ENCODE data around the gene HIF1A. TPM values are rescaled to one million over a fixed set of nuclear protein-coding genes. Genes with fewer than 3 reads are reported as not detected.
"Not testable (repeated sequence)": the region's sequence is repeated elsewhere in the genome, so short reads cannot be mapped to it uniquely, and the experiment has no call there.

HIF1A gene
- total RNA-seq, 1 donor from 2014 or later = 114 TPM

DNA sequence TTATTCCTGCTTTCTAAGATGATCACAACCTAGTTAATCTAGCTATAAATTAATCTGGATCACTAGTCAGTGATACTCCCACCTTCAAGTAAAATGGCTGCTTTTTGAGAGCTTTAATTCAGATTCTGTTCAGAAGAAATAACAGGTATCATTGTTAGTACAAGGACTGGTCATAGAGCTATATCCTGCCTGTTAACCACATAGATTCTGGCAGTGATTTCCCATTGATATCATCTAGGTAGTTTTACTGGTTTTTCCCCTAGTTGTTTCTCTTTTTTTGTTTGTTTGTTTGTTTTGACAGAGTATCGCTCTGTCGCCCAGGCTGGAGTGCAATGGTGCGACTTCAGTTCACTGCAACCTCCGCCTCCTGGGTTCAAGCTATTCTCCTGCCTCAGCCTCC, 39.0 kb upstream of the HIF1A start:
- Mint-ChIP-seq H3K4me1 (ENCODE audit: unreplicated experiment) (peaks cover 24% of the 10 kb centered on the region), H3K27me3 (peaks cover 4% of the 10 kb centered on the region), H3K27ac (no peak overlapping the region), H3K36me3 (no peaks in the 10 kb centered on the region), H3K4me3 (no peak overlapping the region), H3K9me3 (no peaks in the 10 kb centered on the region)
- DNase-seq (ENCODE audit: extremely low spot score, unreplicated experiment) = no peak
- TF ChIP-seq, protein P1, sequence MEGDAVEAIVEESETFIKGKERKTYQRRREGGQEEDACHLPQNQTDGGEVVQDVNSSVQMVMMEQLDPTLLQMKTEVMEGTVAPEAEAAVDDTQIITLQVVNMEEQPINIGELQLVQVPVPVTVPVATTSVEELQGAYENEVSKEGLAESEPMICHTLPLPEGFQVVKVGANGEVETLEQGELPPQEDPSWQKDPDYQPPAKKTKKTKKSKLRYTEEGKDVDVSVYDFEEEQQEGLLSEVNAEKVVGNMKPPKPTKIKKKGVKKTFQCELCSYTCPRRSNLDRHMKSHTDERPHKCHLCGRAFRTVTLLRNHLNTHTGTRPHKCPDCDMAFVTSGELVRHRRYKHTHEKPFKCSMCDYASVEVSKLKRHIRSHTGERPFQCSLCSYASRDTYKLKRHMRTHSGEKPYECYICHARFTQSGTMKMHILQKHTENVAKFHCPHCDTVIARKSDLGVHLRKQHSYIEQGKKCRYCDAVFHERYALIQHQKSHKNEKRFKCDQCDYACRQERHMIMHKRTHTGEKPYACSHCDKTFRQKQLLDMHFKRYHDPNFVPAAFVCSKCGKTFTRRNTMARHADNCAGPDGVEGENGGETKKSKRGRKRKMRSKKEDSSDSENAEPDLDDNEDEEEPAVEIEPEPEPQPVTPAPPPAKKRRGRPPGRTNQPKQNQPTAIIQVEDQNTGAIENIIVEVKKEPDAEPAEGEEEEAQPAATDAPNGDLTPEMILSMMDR (conservative IDR thresholded peaks at IDR 0.05) = no peak

DNA sequence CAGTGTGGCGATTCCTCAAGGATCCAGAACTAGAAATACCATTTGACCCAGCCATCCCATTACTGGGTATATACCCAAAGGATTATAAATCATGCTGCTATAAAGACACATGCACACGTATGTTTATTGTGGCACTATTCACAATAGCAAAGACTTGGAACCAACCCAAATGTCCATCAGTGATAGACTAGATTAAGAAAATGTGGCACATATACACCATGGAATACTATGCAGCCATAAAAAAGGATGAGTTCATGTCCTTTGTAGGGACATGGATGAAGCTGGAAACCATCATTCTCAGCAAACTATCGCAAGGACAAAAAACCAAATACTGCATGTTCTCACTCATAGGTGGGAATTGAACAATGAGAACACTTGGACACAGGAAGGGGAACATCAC, 37.2 kb upstream of the HIF1A start:
- DNase-seq (ENCODE audit: extremely low spot score, unreplicated experiment); H3K27me3 Mint-ChIP-seq; H3K9me3 Mint-ChIP-seq; H3K27ac Mint-ChIP-seq; H3K4me3 Mint-ChIP-seq; H3K36me3 Mint-ChIP-seq: not testable (repeated sequence)
- H3K4me1 Mint-ChIP-seq (ENCODE audit: unreplicated experiment) = peaks cover 25% of the 10 kb centered on the region

DNA sequence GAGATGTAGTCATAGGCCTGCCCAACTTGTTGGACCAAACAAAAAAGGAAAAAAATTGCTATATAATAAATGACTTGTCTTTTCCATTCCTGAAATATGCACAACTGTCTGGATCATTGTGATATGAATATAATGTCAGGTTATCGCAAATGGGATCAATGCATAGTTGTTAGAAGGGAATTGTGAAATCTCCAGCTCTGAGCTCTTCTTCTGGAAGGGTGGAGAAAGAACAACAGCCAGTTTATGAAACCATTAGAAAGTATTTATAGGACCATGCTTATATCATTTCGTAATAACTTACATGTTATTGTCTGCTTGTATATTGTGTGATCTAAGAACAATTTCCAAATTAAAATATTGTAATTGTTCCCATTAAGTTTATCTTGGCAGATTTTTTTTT, 35.7 kb upstream of the HIF1A start:
- no peak for DNase-seq (ENCODE audit: extremely low spot score, unreplicated experiment)
- Mint-ChIP-seq H3K27ac (peak overlapping the region; percentile 80), H3K4me1 (ENCODE audit: unreplicated experiment) (peaks cover 14% of the 10 kb centered on the region), H3K4me3 (no peak overlapping the region), H3K27me3 (no peaks in the 10 kb centered on the region), H3K36me3 (no peaks in the 10 kb centered on the region), H3K9me3 (no peaks in the 10 kb centered on the region)
- TF ChIP-seq, protein P1 (conservative IDR thresholded peaks at IDR 0.05) = no peak

DNA sequence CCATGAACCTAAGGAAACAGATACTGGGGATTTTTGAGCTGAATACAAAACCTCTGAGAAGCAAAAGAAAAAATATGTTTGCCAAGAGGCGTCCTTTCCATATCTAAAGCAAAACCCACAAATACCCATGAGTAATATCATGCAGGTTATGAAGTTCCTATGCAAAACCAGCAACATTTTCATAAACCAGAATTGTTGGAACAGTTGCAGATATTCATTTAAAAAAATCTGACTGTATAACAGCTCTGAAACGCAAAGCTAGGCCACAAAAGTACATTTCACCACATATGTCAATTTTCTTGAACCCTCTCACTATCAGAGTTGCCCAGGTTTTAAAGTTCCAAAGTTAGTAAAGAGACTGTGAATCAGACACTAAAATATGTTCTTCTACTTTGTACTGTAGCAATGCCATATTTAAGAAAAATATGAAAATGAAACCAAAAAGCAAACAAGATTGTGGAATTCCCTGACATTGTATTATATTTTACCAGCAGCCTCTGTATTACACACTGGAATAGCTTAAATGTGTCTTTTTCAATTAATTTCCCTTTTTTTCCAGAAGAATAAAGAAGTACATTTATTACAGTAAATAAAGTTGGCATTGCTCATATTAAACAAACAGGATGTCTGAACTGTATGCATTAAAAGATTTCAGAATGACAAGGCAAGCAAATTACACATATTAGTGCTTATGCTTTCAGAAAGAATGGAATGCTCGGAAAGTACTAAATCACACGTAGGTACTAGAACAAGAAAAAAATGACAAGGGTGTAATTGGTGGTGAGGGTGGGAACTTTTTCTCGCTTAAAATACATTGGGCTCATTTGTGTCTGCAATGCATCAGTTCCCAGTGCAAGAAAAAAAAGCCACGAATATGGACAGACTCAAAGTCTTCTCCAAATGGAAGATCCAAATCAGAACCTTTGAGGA, 33.6 kb upstream of the HIF1A start:
- Mint-ChIP-seq H3K27ac (peak overlapping the region; percentile 74), H3K4me3 (no peak overlapping the region), H3K9me3 (no peaks in the 10 kb centered on the region), H3K36me3 (no peaks in the 10 kb centered on the region), H3K27me3 (no peaks in the 10 kb centered on the region), H3K4me1 (ENCODE audit: unreplicated experiment) (peaks cover 14% of the 10 kb centered on the region)
- TF ChIP-seq, protein P1 (conservative IDR thresholded peaks at IDR 0.05) = no peak
- DNase-seq (ENCODE audit: extremely low spot score, unreplicated experiment) = no peak

DNA sequence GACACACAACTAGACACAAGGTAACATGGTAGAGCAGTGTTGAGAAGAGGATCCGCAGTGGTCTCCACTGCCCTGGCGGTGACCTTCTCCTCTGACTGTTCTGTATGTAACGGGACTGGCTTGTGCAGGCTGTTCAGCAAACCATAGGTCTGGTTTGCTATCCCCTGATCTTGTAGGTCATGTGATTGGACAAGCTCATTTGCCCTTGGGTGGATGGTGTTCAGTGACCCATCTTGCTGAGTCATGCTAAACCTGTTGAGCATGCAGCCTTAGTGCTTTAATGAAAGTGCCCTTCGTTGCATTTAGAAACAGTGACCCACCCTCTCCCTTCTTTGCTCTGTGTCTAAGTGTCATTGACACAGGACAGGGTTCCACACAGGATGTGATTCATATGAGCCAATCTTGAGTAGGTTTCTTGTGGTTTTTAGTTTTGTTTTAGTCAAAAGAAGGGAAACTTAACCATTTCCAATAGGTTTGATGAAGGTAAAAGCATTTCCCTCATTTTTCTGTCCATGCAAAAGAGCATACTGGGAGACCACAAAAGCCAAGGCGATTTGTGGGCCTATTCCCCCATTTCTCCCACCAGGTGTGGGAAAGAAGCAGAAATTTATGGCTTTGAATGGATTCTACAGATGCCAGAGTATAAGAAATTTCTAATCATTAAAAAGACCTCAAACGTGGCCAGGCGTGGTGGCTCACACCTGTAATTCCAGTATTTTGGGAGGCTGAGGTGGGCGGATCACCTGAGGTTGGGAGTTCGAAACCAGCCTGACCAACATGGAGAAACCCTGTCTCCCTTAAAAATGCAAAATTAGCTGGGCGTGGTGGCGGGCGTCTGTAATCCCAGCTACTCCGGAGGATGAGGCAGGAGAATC, 32.6 kb upstream of the HIF1A start:
- Mint-ChIP-seq H3K9me3 (no peaks in the 10 kb centered on the region), H3K4me3 (no peak overlapping the region), H3K27me3 (no peaks in the 10 kb centered on the region), H3K4me1 (ENCODE audit: unreplicated experiment) (peaks cover 14% of the 10 kb centered on the region), H3K27ac (peak overlapping the region; percentile 74), H3K36me3 (no peaks in the 10 kb centered on the region)
- TF ChIP-seq, protein P1 (conservative IDR thresholded peaks at IDR 0.05) = no peak
- DNase-seq (ENCODE audit: extremely low spot score, unreplicated experiment) = no peak

All from type B pancreatic cell (in vitro differentiated cells).